GM12878 (cell line): ENCODE results near the gene SNRK. TPM values are rescaled to one million over a fixed set of nuclear protein-coding genes. Genes with fewer than 3 reads are reported as not detected.

Source experiments
- ATAC-seq: fragments of 200-7000 bp; cut with Tn5 transposase; 3 replicates; pipeline ENCODE4 v1.9.1; 2020; ENCODE audit warnings: mild to moderate bottlenecking, moderate library complexity
- BruUV-seq: library from RNA; stranded (reverse); fragments of 400-500 nt; replicated peaks from 2 replicates; lab custom pipeline; 2021; lab: Mats Ljungman, UMichigan
- CTCF ChIA-PET: fragments of 300-600 bp; sonication (Branson Sonifier 250); formaldehyde crosslinking; extraction: SDS; loops from one replicate; lab custom pipeline; 2021; ENCODE audit warnings: inconsistent platforms; lab: Yijun Ruan, JAX
- POLR2A ChIA-PET: fragments of 350-600 bp; formaldehyde crosslinking; extraction: SDS; loops from one replicate; lab custom pipeline; 2021; ENCODE audit warnings: inconsistent platforms; lab: Charles Lee
- RAD21 ChIA-PET: fragments of 300-600 bp; sonication (Branson Sonifier 250); formaldehyde crosslinking; loops from one replicate; lab custom pipeline; 2023; ENCODE audit warnings: antibody characterized with exemption; ENCODE audit not compliant: unreplicated experiment; lab: Charles Lee
- SMC1A ChIA-PET: fragments of 300-600 bp; sonication (Branson Sonifier 250); formaldehyde crosslinking; loops from one replicate; lab custom pipeline; 2023; ENCODE audit not compliant: unreplicated experiment, uncharacterized antibody; lab: Charles Lee
- DNase-seq: peaks from one replicate; pipeline ENCODE4 v3.0.0-alpha.2; 2011; ENCODE audit warnings: low read depth, low spot score
- FAIRE-seq: peaks from 3 replicates; lab custom pipeline; 2011; peaks lifted over from hg19 to GRCh38; lab: Jason Lieb, UNC
- H2AFZ ChIP-seq: 2 replicates; pipeline ENCODE4 v1.6.0; 2011; ENCODE audit warnings: low read depth, low read length, control low read depth; ENCODE audit not compliant: control insufficient read depth
- H3K27ac ChIP-seq: 2 replicates; pipeline ENCODE4 v1.5.1; 2011; ENCODE audit warnings: control low read depth; ENCODE audit not compliant: control insufficient read depth, insufficient read depth
- H3K27me3 ChIP-seq, 2 experiments: replicated peaks in 1 of 2; 2 replicates each; pipeline versions ENCODE4 v1.6.0 to v1.6.1; 2011; ENCODE audit warnings: low read length in 1 of 2; ENCODE audit not compliant: control insufficient read depth in 2 of 2, insufficient read depth in 2 of 2
- H3K36me3 ChIP-seq, 2 experiments: 2 replicates each; pipeline ENCODE4 v1.5.1; 2011; ENCODE audit warnings: low read length in 1 of 2; ENCODE audit not compliant: control insufficient read depth in 2 of 2, insufficient read depth in 2 of 2
- H3K4me1 ChIP-seq: 2 replicates; pipeline ENCODE4 v1.6.1; 2011; ENCODE audit warnings: mild to moderate bottlenecking, low read length, moderate library complexity, mixed read lengths; ENCODE audit not compliant: control insufficient read depth, insufficient read depth
- H3K4me2 ChIP-seq: 2 replicates; pipeline ENCODE4 v1.6.0; 2011; ENCODE audit warnings: control low read depth; ENCODE audit not compliant: control insufficient read depth, insufficient read depth
- H3K4me3 ChIP-seq: fragments of 200-600 bp; sonication (generic); 2 replicates; pipeline ENCODE4 v1.5.1; 2016
- H3K79me2 ChIP-seq: 2 replicates; pipeline ENCODE4 v1.6.0; 2011; ENCODE audit warnings: low read length; ENCODE audit not compliant: control insufficient read depth, insufficient read depth
- H3K9ac ChIP-seq: 2 replicates; pipeline ENCODE4 v1.8.0; 2011; ENCODE audit warnings: low read length, control low read depth, mixed read lengths; ENCODE audit not compliant: control insufficient read depth, insufficient read depth
- H3K9me3 ChIP-seq: replicated peaks from 3 replicates; pipeline ENCODE4 v1.5.1; 2011; ENCODE audit warnings: mild to moderate bottlenecking, low read length; ENCODE audit not compliant: control insufficient read depth, insufficient read depth
- H4K20me1 ChIP-seq: 2 replicates; pipeline ENCODE4 v1.6.0; 2011; ENCODE audit not compliant: control insufficient read depth, insufficient read depth
- JUNB ChIP-seq: IDR thresholded peaks from 2 replicates; pipeline ENCODE4 v1.6.1; 2016; ENCODE audit warnings: antibody characterized with exemption, mild to moderate bottlenecking
- MXI1 ChIP-seq: fragments of 150-350 bp; IDR thresholded peaks from 2 replicates; pipeline ENCODE4 v1.6.1; 2011; ENCODE audit warnings: low read depth, mild to moderate bottlenecking, inconsistent platforms, low read length, improper control_type of control experiment
- NR2F1 ChIP-seq: fragments of 450-650 bp; conservative IDR thresholded peaks from 2 replicates; pipeline ENCODE4 v1.6.1; 2017; ENCODE audit warnings: mild to moderate bottlenecking
- POLR2AphosphoS2 ChIP-seq: IDR thresholded peaks from 2 replicates; pipeline ENCODE4 v1.6.1; 2011; ENCODE audit warnings: low read depth, mild to moderate bottlenecking, low read length, improper control_type of control experiment, moderate library complexity
- RCOR1 ChIP-seq: conservative IDR thresholded peaks from 2 replicates; pipeline ENCODE4 v1.6.1; 2012; ENCODE audit warnings: low read depth, low read length, improper control_type of control experiment
- RELA ChIP-seq: fragments of 450-650 bp; IDR thresholded peaks from 2 replicates; pipeline ENCODE4 v1.8.0; 2014; ENCODE audit warnings: borderline replicate concordance; ENCODE audit not compliant: partially characterized antibody
- USF2 ChIP-seq: IDR thresholded peaks from 2 replicates; pipeline ENCODE4 v1.6.1; 2011; ENCODE audit warnings: low read depth, low read length, improper control_type of control experiment, borderline replicate concordance
- YBX1 ChIP-seq: fragments of 450-650 bp; IDR thresholded peaks from 2 replicates; pipeline ENCODE4 v1.6.1; 2016; ENCODE audit warnings: antibody characterized with exemption
- WGBS: methylation state at CpG from one replicate; pipeline ENCODE4 v1.1.6; 2016; ENCODE audit warnings: low lambda C conversion rate; ENCODE audit not compliant: insufficient replicate concordance, insufficient coverage; ENCODE audit errors: missing lambda C conversion rate; 5-methylcytosine and 5-hydroxymethylcytosine counted together
- in situ Hi-C: fragments of 300-500 bp; cut with MboI; formaldehyde crosslinking; loops from 9 replicates; pipeline ENCODE4 v1.14.3; 2018; ENCODE audit warnings: mixed read lengths
- intact Hi-C: fragments of 100-400 bp; cut with micrococcal nuclease; formaldehyde crosslinking; loops from one replicate; pipeline ENCODE4 v1.14.2; 2022; ENCODE audit not compliant: unreplicated experiment
- polyA plus RNA-seq, 11 experiments: library from polyadenylated mRNA; depleted of rRNA in 4 of 11; unstranded in 6 of 11; stranded (reverse) in 5 of 11; fragments of >200 nt; fragmentation: Nextera tagmentation in 4 of 11; fragmentation: Illumina TruSeq in 1 of 11; extraction: Ambion mirVana in 4 of 11; extraction: Trizol in 1 of 11; gene quantifications; 1 replicate in 1 of 11; 2 replicates in 10 of 11; pipeline versions ENCODE4 v1.2.1 to v1.2.3, GENCODE V29; 2011 to 2016; ENCODE audit warnings: inconsistent platforms in 2 of 11, missing spikeins in 2 of 11, low read depth in 1 of 11
- total RNA-seq, 4 experiments: library from RNA; depleted of rRNA in 3 of 4; stranded (reverse); fragments of >200 nt in 3 of 4; fragmentation: Illumina TruSeq in 1 of 4; extraction: Trizol in 1 of 4; gene quantifications; 2 replicates each; pipeline versions ENCODE4 v1.2.1 to v1.2.3, GENCODE V29; 2013 to 2021

Gene SNRK
- total and polyA plus RNA-seq, 10 of the 15 experiments (the other 5 are each of a cell fraction or from before 2014, with no cell fraction given), result 1.6 to 12.1 (median 7.6) TPM

- FAIRE-seq (no peak), ATAC-seq (no peak), DNase-seq (no peak)
- H4K20me1 ChIP-seq, result 0 out of 2 replicates have a peak, but pooled peaks cover 3% of the 10 kb centered on the region
- TF ChIP-seq RCOR1 (no peak), NR2F1 (no peak), MXI1 (no peak), POLR2AphosphoS2 (no peak), YBX1 (no peak), RELA (no peak), JUNB (no peak), USF2 (no peak)
- ChIA-PET POLR2A (no interaction called here), CTCF (no interaction called here), SMC1A (interaction anchor here (1.0 kb wide), 1 partner anchor 9 kb away, joined by 3 read pairs; no protein-coding TSS in a partner anchor), RAD21 (no interaction called here)
- 91% methylated on average over 3 of the region's 3 CpGs for WGBS
- no peak overlapping the region for H3K9ac ChIP-seq
- H3K79me2 ChIP-seq, result no peaks in the 10 kb centered on the region; the same call in 1 of the 2 replicates
- H2AFZ ChIP-seq, result no peak overlapping the region
- intact Hi-C loops, result no loop called here
- H3K27ac ChIP-seq, result no peak overlapping the region
- H3K4me1 ChIP-seq, result no peaks in the 10 kb centered on the region; the same call in 1 of the 2 replicates
- no peak overlapping the region for H3K4me2 ChIP-seq
- H3K4me3 ChIP-seq, result no peak overlapping the region
- in situ Hi-C loops, result no loop called here
- BruUV-seq, result no TSS peak
- no peaks in the 10 kb centered on the region for H3K27me3 ChIP-seq
- no peaks in the 10 kb centered on the region for H3K9me3 ChIP-seq
- peaks cover 0 to 10% of the 10 kb centered on the region in 2 experiments; a peak in 2 of 4 replicates for H3K36me3 ChIP-seq
Measured at GRCh38 chr3:43304126-43304525, 17.8 kb downstream of the SNRK start.
